SU-DHL-6 (cell line): ENCODE measurements around the gene IKZF2.

Source experiments
- H2AFZ ChIP-seq: fragments of 200-600 bp; sonication (generic); 2 replicates; pipeline ENCODE4 v1.6.1; 2014; ENCODE audit warnings: low read depth, mild to moderate bottlenecking, moderate library complexity, mixed read lengths, antibody characterized with exemption, low read length; ENCODE audit not compliant: severe bottlenecking
- H3F3A ChIP-seq: fragments of 200-600 bp; shearing (Covaris generic); 2 replicates; pipeline ENCODE4 v1.6.0; 2016; ENCODE audit warnings: antibody characterized with exemption, mild to moderate bottlenecking; ENCODE audit not compliant: insufficient read depth
- H3K27ac ChIP-seq: fragments of 200-600 bp; sonication (generic); 2 replicates; pipeline ENCODE4 v1.5.1; 2016; ENCODE audit warnings: low read depth, mild to moderate bottlenecking, low read length, moderate library complexity, mixed read lengths
- H3K27me3 ChIP-seq: fragments of 200-600 bp; sonication (generic), shearing (Covaris generic); 2 replicates; pipeline ENCODE4 v1.6.0; 2014; ENCODE audit warnings: mild to moderate bottlenecking, low read length
- H3K36me3 ChIP-seq: fragments of 200-600 bp; sonication (generic); 2 replicates; pipeline ENCODE4 v1.6.1; 2014; ENCODE audit warnings: mild to moderate bottlenecking, low read length, mixed read lengths
- H3K4me2 ChIP-seq: fragments of 300-600, 200-600 bp; shearing (Covaris generic), sonication (generic); 2 replicates; pipeline ENCODE4 v1.6.0; 2014; ENCODE audit warnings: low read length, low read depth, mild to moderate bottlenecking; ENCODE audit not compliant: poor library complexity, severe bottlenecking
- H3K4me3 ChIP-seq: fragments of 200-600 bp; sonication (generic); 2 replicates; pipeline ENCODE4 v1.5.1; 2014; ENCODE audit warnings: antibody characterized with exemption, low read length, mild to moderate bottlenecking, mixed read lengths; ENCODE audit not compliant: insufficient read depth, poor library complexity, severe bottlenecking
- H3K79me2 ChIP-seq: fragments of 200-600 bp; sonication (generic); 2 replicates; pipeline ENCODE4 v1.6.1; 2014; ENCODE audit warnings: mild to moderate bottlenecking, low read length, moderate library complexity; ENCODE audit not compliant: insufficient read depth
- H3K9ac ChIP-seq: fragments of 200-600 bp; sonication (generic); 2 replicates; pipeline ENCODE4 v1.7.0; 2014; ENCODE audit warnings: mild to moderate bottlenecking, low read length
- H3K9me2 ChIP-seq: fragments of 200-600 bp; sonication (generic); replicated peaks from 2 replicates; pipeline ENCODE4 v1.6.1; 2014; ENCODE audit warnings: low read length; ENCODE audit not compliant: insufficient read depth
- H3K9me3 ChIP-seq: fragments of 200-600 bp; sonication (generic); 2 replicates; pipeline ENCODE4 v1.6.1; 2014; ENCODE audit warnings: low read length, mixed read lengths; ENCODE audit not compliant: insufficient read depth
- H4K20me1 ChIP-seq: fragments of 200-600 bp; sonication (generic); 2 replicates; pipeline ENCODE4 v1.6.1; 2014; ENCODE audit warnings: low read depth, mild to moderate bottlenecking, antibody characterized with exemption, low read length, moderate library complexity, mixed read lengths
- EZH2phosphoT487 ChIP-seq: fragments of 200-600 bp; sonication (generic), shearing (Covaris generic); conservative IDR thresholded peaks from 2 replicates; pipeline ENCODE4 v1.6.1; 2018; ENCODE audit warnings: mild to moderate bottlenecking, antibody characterized with exemption, low read length, moderate library complexity, mixed read lengths
- TF ChIP-seq, protein P1 (sequence below): fragments of 200-600 bp; sonication (generic); IDR thresholded peaks from one replicate; pipeline ENCODE4 v1.5.1; 2017; ENCODE audit warnings: antibody characterized with exemption, mild to moderate bottlenecking, low read length, moderate library complexity; ENCODE audit not compliant: insufficient read depth, poor library complexity, severe bottlenecking

IKZF2 gene

DNA sequence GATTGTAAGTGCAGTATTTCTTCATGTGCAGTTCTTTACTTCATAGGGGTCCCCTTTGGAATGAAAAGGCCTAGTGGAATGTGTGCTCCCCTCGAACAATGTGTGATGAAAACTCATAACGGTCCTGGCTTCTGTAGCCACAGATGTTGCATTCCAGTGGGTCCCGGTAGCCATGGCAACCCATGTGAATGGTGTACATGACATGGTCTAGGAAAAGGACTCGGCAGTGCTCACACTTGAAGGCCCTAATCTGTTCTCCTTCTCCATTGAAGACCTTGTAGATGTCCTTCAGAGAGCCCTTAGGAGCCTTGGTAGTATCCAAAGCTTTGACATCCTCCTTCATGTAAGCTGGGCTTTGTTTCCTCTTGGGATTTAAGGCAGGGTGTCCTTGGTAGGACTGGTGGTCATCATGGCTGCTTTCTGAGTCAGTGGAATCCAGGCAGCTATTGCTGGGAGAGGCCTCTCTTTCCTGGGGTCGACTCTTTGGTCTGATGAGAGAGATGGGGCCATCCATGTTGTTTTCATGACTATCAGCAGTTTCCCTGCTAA is 144.0 kb downstream of the IKZF2 start:
- H3F3A ChIP-seq = no peaks in the 10 kb centered on the region
- no peak overlapping the region for H3K9ac ChIP-seq
- H3K79me2 ChIP-seq = no peaks in the 10 kb centered on the region
- H3K4me2 ChIP-seq = no peak overlapping the region
- H3K9me2 ChIP-seq = no peaks in the 10 kb centered on the region
- no peaks in the 10 kb centered on the region for H3K9me3 ChIP-seq
- TF ChIP-seq EZH2phosphoT487 = no peak
- TF ChIP-seq, protein P1, sequence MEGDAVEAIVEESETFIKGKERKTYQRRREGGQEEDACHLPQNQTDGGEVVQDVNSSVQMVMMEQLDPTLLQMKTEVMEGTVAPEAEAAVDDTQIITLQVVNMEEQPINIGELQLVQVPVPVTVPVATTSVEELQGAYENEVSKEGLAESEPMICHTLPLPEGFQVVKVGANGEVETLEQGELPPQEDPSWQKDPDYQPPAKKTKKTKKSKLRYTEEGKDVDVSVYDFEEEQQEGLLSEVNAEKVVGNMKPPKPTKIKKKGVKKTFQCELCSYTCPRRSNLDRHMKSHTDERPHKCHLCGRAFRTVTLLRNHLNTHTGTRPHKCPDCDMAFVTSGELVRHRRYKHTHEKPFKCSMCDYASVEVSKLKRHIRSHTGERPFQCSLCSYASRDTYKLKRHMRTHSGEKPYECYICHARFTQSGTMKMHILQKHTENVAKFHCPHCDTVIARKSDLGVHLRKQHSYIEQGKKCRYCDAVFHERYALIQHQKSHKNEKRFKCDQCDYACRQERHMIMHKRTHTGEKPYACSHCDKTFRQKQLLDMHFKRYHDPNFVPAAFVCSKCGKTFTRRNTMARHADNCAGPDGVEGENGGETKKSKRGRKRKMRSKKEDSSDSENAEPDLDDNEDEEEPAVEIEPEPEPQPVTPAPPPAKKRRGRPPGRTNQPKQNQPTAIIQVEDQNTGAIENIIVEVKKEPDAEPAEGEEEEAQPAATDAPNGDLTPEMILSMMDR = no peak
- no peaks in the 10 kb centered on the region for H4K20me1 ChIP-seq
- no peak overlapping the region for H3K4me3 ChIP-seq
- H3K27ac ChIP-seq = no peak overlapping the region
- H3K36me3 ChIP-seq = peaks cover 17% of the 10 kb centered on the region
- no peaks in the 10 kb centered on the region for H3K27me3 ChIP-seq
- no peak overlapping the region for H2AFZ ChIP-seq

DNA sequence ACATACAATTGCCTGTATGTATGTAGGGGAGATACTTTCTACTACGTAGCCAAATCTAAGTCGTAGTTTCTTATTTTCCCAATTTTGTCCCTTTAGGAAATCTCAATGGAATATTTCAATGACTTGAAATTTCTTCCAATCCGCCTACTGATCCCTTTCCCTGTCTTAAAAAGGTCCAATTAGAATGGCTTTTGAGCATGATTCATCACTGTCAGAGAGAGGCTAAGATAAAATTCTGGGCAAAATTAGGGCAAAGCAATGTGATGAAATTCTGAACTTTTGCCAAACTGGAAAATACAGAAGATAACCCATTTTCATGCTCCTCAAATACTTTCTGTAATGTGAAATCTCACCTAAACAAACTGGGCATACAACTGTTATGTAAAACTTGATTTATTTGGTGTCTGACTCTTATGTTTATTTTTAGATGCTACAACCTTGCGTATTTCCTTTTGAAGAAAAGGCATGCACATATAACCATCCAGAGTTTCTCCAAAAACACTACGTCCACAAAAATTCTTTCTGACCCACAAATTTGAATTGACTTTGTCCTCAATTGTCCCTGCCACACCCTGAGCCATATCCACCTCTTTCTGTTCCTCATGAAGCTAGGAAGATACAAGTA is 147.1 kb downstream of the IKZF2 start:
- no peak overlapping the region for H3K9ac ChIP-seq
- H3K4me2 ChIP-seq = no peak overlapping the region
- H3K27me3 ChIP-seq = no peaks in the 10 kb centered on the region
- no peak overlapping the region for H3K27ac ChIP-seq
- H4K20me1 ChIP-seq = no peaks in the 10 kb centered on the region
- no peak overlapping the region for H3K4me3 ChIP-seq
- no peaks in the 10 kb centered on the region for H3F3A ChIP-seq
- no peaks in the 10 kb centered on the region for H3K9me2 ChIP-seq
- no peaks in the 10 kb centered on the region for H3K9me3 ChIP-seq
- H3K79me2 ChIP-seq = no peaks in the 10 kb centered on the region
- H3K36me3 ChIP-seq = peaks cover 12% of the 10 kb centered on the region; the same call in 1 of the 2 replicates
- no peak overlapping the region for H2AFZ ChIP-seq
- TF ChIP-seq EZH2phosphoT487 = no peak
- TF ChIP-seq, protein P1 = no peak

DNA sequence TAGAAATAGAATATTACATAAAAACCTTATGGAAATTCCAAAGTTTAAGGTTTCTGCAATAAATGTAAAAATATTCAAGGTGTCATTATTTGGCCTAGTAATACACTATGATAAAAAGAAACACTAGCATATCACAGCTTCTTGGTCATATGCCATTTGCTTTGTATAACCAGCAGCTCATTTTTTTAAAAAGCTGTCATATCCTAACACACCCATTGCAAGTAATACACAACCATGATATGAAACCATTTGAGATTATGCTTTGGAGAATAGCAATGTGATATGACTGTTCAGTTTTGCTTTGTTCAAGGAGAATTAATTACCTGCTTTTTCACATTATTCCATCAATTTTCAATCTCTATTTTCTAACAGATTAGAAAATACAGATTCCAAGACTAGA is 149.0 kb downstream of the IKZF2 start:
- no peak for TF ChIP-seq EZH2phosphoT487
- TF ChIP-seq, protein P1 = no peak
- H3K79me2 ChIP-seq = no peaks in the 10 kb centered on the region
- no peaks in the 10 kb centered on the region for H3K27me3 ChIP-seq
- H3K4me3 ChIP-seq = no peak overlapping the region
- no peak overlapping the region for H2AFZ ChIP-seq
- no peaks in the 10 kb centered on the region for H3K9me2 ChIP-seq
- no peak overlapping the region for H3K4me2 ChIP-seq
- no peaks in the 10 kb centered on the region; the same call in 1 of the 2 replicates for H3F3A ChIP-seq
- no peaks in the 10 kb centered on the region; the same call in 1 of the 2 replicates for H3K36me3 ChIP-seq
- no peaks in the 10 kb centered on the region for H3K9me3 ChIP-seq
- H3K9ac ChIP-seq = no peak overlapping the region
- no peak overlapping the region for H3K27ac ChIP-seq
- H4K20me1 ChIP-seq = no peaks in the 10 kb centered on the region
